ENCODE results near the gene AHRR.
"Not testable (repeated sequence)": the region's sequence is repeated elsewhere in the genome, so short reads cannot be mapped to it uniquely, and the experiment has no call there.

The AHRR gene

GRCh38 chr5:475704-476101 is 154.2 kb downstream of the AHRR start:
- no peak for DNase-seq (ENCODE audit: low spot score)

- no peak for DNase-seq (ENCODE audit: low spot score)
Observed at GRCh38 chr5:476102-476813, 154.7 kb downstream of the AHRR start.

GRCh38 chr5:476814-477175 is 155.3 kb downstream of the AHRR start:
- no peak for DNase-seq (ENCODE audit: low spot score)

GRCh38 chr5:477247-477646 is 155.7 kb downstream of the AHRR start:
- no peak for DNase-seq (ENCODE audit: low spot score)

- DNase-seq (ENCODE audit: low spot score), result no peak
Observed at GRCh38 chr5:477871-478270, 156.4 kb downstream of the AHRR start.

GRCh38 chr5:478369-478981 is 157.0 kb downstream of the AHRR start:
- DNase-seq (ENCODE audit: low spot score), result no peak

GRCh38 chr5:478982-479535 is 157.5 kb downstream of the AHRR start:
- DNase-seq (ENCODE audit: low spot score), result no peak

- DNase-seq (ENCODE audit: low spot score), result no peak
Observed at GRCh38 chr5:479566-480319, 158.2 kb downstream of the AHRR start.

GRCh38 chr5:481347-481746 is 159.8 kb downstream of the AHRR start:
- no peak for DNase-seq (ENCODE audit: low spot score)

GRCh38 chr5:482021-482420 is 160.5 kb downstream of the AHRR start:
- no peak for DNase-seq (ENCODE audit: low spot score)

GRCh38 chr5:482506-482905 is 161.0 kb downstream of the AHRR start:
- DNase-seq (ENCODE audit: low spot score), result no peak

- DNase-seq (ENCODE audit: low spot score), result no peak
Observed at GRCh38 chr5:483011-483410, 161.5 kb downstream of the AHRR start.

- DNase-seq (ENCODE audit: low spot score), result no peak
Observed at GRCh38 chr5:483434-484140, 162.1 kb downstream of the AHRR start.

GRCh38 chr5:484556-484955 is 163.0 kb downstream of the AHRR start:
- DNase-seq (ENCODE audit: low spot score), result no peak

GRCh38 chr5:485113-485945 is 163.8 kb downstream of the AHRR start:
- no peak for DNase-seq (ENCODE audit: low spot score)

GRCh38 chr5:485946-486491 is 164.5 kb downstream of the AHRR start:
- DNase-seq (ENCODE audit: low spot score), result no peak

GRCh38 chr5:486597-486996 is 165.1 kb downstream of the AHRR start:
- not testable (repeated sequence) for DNase-seq (ENCODE audit: low spot score)
